GM21367 (cell line): ENCODE results near the gene MARCHF10.

ENCODE experiments used
- ATAC-seq: cut with Tn5 transposase; IDR thresholded peaks from one replicate; pipeline ENCODE4 v1.9.1; 2021; ENCODE audit not compliant: unreplicated experiment

Gene MARCHF10

GRCh38 chr17:62821189-62822079, 13.3 kb upstream of the MARCHF10 start:
- no peak for ATAC-seq

GRCh38 chr17:62819511-62820221, 11.6 kb upstream of the MARCHF10 start:
- ATAC-seq = no peak

- ATAC-seq = no peak
These were observed 10.4 kb upstream of the MARCHF10 start for GRCh38 chr17:62818526-62818925.

GRCh38 chr17:62816282-62816839, 8.2 kb upstream of the MARCHF10 start:
- ATAC-seq = no peak

GRCh38 chr17:62809656-62810055, 1.5 kb upstream of the MARCHF10 start:
- no peak for ATAC-seq

- no peak for ATAC-seq
These were observed 459 bp upstream of the MARCHF10 start for GRCh38 chr17:62808576-62808970.

GRCh38 chr17:62805234-62805633, 2.9 kb downstream of the MARCHF10 start:
- no peak for ATAC-seq

- ATAC-seq = no peak
These were observed 3.3 kb downstream of the MARCHF10 start for GRCh38 chr17:62804822-62805221.

GRCh38 chr17:62804025-62804424, 4.1 kb downstream of the MARCHF10 start:
- no peak for ATAC-seq

- no peak for ATAC-seq
These were observed 5.4 kb downstream of the MARCHF10 start for GRCh38 chr17:62802561-62803205.

- ATAC-seq = no peak
These were observed 6.5 kb downstream of the MARCHF10 start for GRCh38 chr17:62801553-62802114.

- no peak for ATAC-seq
These were observed 7.5 kb downstream of the MARCHF10 start for GRCh38 chr17:62800585-62800984.

GRCh38 chr17:62797959-62798358, 10.2 kb downstream of the MARCHF10 start:
- no peak for ATAC-seq

- no peak for ATAC-seq
These were observed 11.8 kb downstream of the MARCHF10 start for GRCh38 chr17:62796291-62796690.

GRCh38 chr17:62794666-62794971, 13.5 kb downstream of the MARCHF10 start:
- no peak for ATAC-seq

- ATAC-seq = no peak
These were observed 14.0 kb downstream of the MARCHF10 start for GRCh38 chr17:62793919-62794665.

- no peak for ATAC-seq
These were observed 15.7 kb downstream of the MARCHF10 start for GRCh38 chr17:62792447-62792800.

- no peak for ATAC-seq
These were observed 16.2 kb downstream of the MARCHF10 start for GRCh38 chr17:62791767-62792446.

- ATAC-seq = no peak
These were observed 16.8 kb downstream of the MARCHF10 start for GRCh38 chr17:62791235-62791734.

- no peak for ATAC-seq
These were observed 17.5 kb downstream of the MARCHF10 start for GRCh38 chr17:62790564-62790986.
